HL-60 (cell line): ENCODE results near the gene PPP1R1B.

ENCODE experiments used
- DNase-seq, 2 experiments: peaks; one replicate each; pipeline ENCODE4 v3.0.0-alpha.2; 2010 to 2020; ENCODE audit warnings: low read depth in 1 of 2, low spot score in 1 of 2
- H3K27ac ChIP-seq: fragments of 250-450 bp; sonication (Bioruptor Pico); replicated peaks from 2 replicates; pipeline ENCODE4 v1.5.1; 2020; ENCODE audit warnings: mild to moderate bottlenecking, moderate library complexity
- H3K27me3 ChIP-seq: fragments of 250-450 bp; sonication (Bioruptor Pico); 2 replicates; pipeline ENCODE4 v1.5.1; 2021; ENCODE audit warnings: mild to moderate bottlenecking, moderate library complexity; ENCODE audit not compliant: insufficient read depth, poor library complexity, severe bottlenecking
- H3K4me3 ChIP-seq: replicated peaks from 2 replicates; pipeline ENCODE4 v1.5.1; 2011; ENCODE audit warnings: mild to moderate bottlenecking, control low read depth, low read length; ENCODE audit not compliant: insufficient read depth
- CTCF ChIP-seq: IDR thresholded peaks from one replicate; pipeline ENCODE4 v1.5.1; 2011; ENCODE audit warnings: low read length, control low read depth, inconsistent platforms; ENCODE audit not compliant: insufficient read depth
- GABPA ChIP-seq: IDR thresholded peaks from 2 replicates; pipeline ENCODE4 v1.6.1; 2012; ENCODE audit warnings: low read depth
- POLR2AphosphoS5 ChIP-seq: IDR thresholded peaks from 2 replicates; pipeline ENCODE4 v1.6.1; 2012; ENCODE audit warnings: low read depth
- REST ChIP-seq: IDR thresholded peaks from 2 replicates; pipeline ENCODE4 v1.6.1; 2012; ENCODE audit warnings: low read depth; ENCODE audit not compliant: insufficient replicate concordance
- SPI1 ChIP-seq: IDR thresholded peaks from 2 replicates; pipeline ENCODE4 v1.6.1; 2012; ENCODE audit warnings: low read depth, mild to moderate bottlenecking, borderline replicate concordance

Gene PPP1R1B

DNA sequence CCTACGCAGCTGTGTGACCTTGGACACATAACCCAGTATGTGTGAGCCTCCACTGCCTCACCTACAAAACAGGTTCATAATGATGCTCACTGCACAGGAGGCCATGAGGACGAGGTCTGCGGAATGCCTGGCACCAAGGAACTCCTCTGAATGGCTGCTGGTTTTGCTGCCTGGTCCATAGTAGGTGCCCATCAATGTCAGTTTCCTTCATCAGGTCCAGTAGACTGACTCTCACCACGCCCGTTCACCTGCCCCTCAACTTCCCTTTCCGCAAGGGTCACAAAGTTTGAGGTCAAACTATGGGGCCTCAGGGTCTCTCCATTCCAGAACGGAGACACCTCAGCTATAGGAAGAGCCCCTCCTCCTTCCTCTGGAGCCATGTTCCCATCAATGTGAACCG is 50.3 kb downstream of the PPP1R1B start:
- TF ChIP-seq POLR2AphosphoS5 (no peak), CTCF (no peak), REST (no peak), GABPA (no peak), SPI1 (no peak)
- DNase-seq = no peak
- no peaks in the 10 kb centered on the region for H3K27me3 ChIP-seq
- H3K27ac ChIP-seq = no peak overlapping the region
- no peak overlapping the region for H3K4me3 ChIP-seq

- no peak overlapping the region for H3K4me3 ChIP-seq
- DNase-seq = no peak
- TF ChIP-seq REST (no peak), CTCF (no peak), SPI1 (no peak), POLR2AphosphoS5 (no peak), GABPA (no peak)
- H3K27me3 ChIP-seq = no peaks in the 10 kb centered on the region
- H3K27ac ChIP-seq = no peak overlapping the region
Measured at GRCh38 chr17:39677542-39678339, 51.0 kb downstream of the PPP1R1B start.

DNA sequence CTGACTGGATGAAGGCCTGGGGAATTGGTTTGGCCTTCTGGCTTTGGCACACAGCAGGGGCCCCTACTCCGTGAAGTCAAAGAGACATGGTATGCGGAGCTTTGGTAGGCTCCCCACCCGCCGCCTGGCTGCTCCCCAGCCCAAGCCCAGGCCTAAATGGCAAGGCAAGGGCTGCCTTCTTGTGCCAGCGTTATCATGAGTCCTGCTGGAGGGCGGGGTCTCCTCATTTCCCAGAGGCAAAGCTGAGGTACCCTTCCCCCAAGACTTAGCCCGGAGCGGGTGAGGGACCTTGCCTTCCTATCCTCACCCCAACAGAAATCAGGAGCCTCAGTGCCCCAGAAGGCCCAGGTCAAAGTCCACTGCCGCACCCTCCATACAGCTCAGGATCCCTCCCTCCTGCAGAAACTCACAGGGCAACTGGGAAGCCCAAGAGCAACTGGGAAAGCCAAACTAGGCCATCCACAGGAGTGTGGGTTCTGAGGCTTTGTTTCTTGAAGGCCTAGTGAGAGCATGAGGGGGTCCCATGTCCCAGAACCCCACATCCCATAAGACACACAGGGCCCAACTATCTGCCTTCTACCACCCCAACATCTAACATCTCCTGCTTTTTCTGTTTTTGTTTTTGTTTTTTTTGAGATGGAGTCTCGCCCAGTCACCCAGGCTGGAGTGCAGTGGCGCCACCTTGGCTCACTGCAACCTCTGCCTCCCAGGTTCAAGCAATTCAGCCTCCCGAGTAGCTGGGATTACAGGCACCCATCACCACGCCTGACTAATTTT is 51.8 kb downstream of the PPP1R1B start:
- Histone ChIP-seq H3K27ac (no peak overlapping the region), H3K4me3 (no peak overlapping the region), H3K27me3 (no peaks in the 10 kb centered on the region)
- DNase-seq = no peak
- TF ChIP-seq REST (no peak), SPI1 (no peak), POLR2AphosphoS5 (no peak), GABPA (no peak), CTCF (no peak)
